Muscle of leg (tissue), 9 donors: ENCODE measurements around the gene FAM227B. TPM values are rescaled to one million over a fixed set of nuclear protein-coding genes. Genes with fewer than 3 reads are reported as not detected.

Experiments used
- polyA plus RNA-seq, 8 donors: library from polyadenylated mRNA; unstranded; fragments of 120-200 nt; gene quantifications; one replicate each; pipeline versions ENCODE4 v1.2.1 to v1.2.3, GENCODE V29; 2013; ENCODE audit warnings: inconsistent platforms in 1 of 8, low replicate concordance in 1 of 8; ENCODE audit not compliant: insufficient read length in 8 of 8, insufficient read depth in 1 of 8
- total RNA-seq: library from RNA; stranded (reverse); fragments of 120-200 nt; gene quantifications from one replicate; pipeline ENCODE4 v1.2.4, GENCODE V29; 2013

FAM227B gene
- total and polyA plus RNA-seq, 9 donors: 5.9 to 8.4 (median 7.2) TPM

Other genes with a start within 250 kb of the FAM227B start
- gene FGF7, start 197.6 kb downstream of the FAM227B start, total RNA-seq: 33.8 TPM
- 10 to 100 TPM; 14.0 to 44.4 (median 27.5) TPM for gene FGF7, start 197.6 kb downstream of the FAM227B start, polyA plus RNA-seq
- gene DTWD1, start 230 bp upstream of the FAM227B start, total RNA-seq: 31.5 TPM
- 10 to 100 TPM; 18.6 to 31.4 (median 21.5) TPM for gene DTWD1, start 230 bp upstream of the FAM227B start, polyA plus RNA-seq